H1 (cell line): Measurements from ENCODE around the gene EEF2. TPM values are rescaled to one million over a fixed set of nuclear protein-coding genes. Genes with fewer than 3 reads are reported as not detected.

ENCODE experiments used
- ATF2 ChIP-seq: IDR thresholded peaks from 2 replicates; pipeline ENCODE4 v1.6.1; 2012; ENCODE audit warnings: low read length, inconsistent platforms
- CHD2 ChIP-seq: IDR thresholded peaks from 2 replicates; pipeline ENCODE4 v1.6.1; 2012; ENCODE audit warnings: low read length, improper control_type of control experiment
- CHD7 ChIP-seq: fragments of 300-600 bp; sonication (generic); IDR thresholded peaks from 2 replicates; pipeline ENCODE4 v1.7.1; 2012; ENCODE audit warnings: low read length, moderate library complexity, mild to moderate bottlenecking, inconsistent platforms; ENCODE audit not compliant: insufficient replicate concordance
- JUND ChIP-seq: IDR thresholded peaks from 2 replicates; pipeline ENCODE4 v1.6.1; 2011; ENCODE audit warnings: mild to moderate bottlenecking, improper control_type of control experiment, low read length
- MAFK ChIP-seq: IDR thresholded peaks from 2 replicates; pipeline ENCODE4 v1.6.1; 2012; ENCODE audit warnings: low read depth, mild to moderate bottlenecking, improper control_type of control experiment, low read length
- NANOG ChIP-seq: IDR thresholded peaks from 2 replicates; pipeline ENCODE4 v1.6.1; 2011; ENCODE audit warnings: low read length, low read depth, mild to moderate bottlenecking, inconsistent platforms; ENCODE audit not compliant: insufficient read depth, poor library complexity, severe bottlenecking
- SIN3A ChIP-seq, 2 experiments: IDR thresholded peaks in 1 of 2; conservative IDR thresholded peaks in 1 of 2; 2 replicates each; pipeline ENCODE4 v1.6.1; 2011 to 2012; ENCODE audit warnings: low read length in 2 of 2, improper control_type of control experiment in 1 of 2, low read depth in 1 of 2, mild to moderate bottlenecking in 1 of 2
- ZNF274 ChIP-seq: IDR thresholded peaks from 2 replicates; pipeline ENCODE4 v1.7.0; 2012; ENCODE audit warnings: low read length, borderline replicate concordance; ENCODE audit errors: extremely low read depth
- polyA plus RNA-seq, 7 experiments: library from polyadenylated mRNA; depleted of rRNA in 3 of 7; stranded (reverse) in 5 of 7; unstranded in 2 of 7; fragments of >200 nt in 5 of 7; fragments of 200-250 nt in 2 of 7; gene quantifications; 1 replicate in 5 of 7; 2 replicates in 1 of 7; 4 replicates in 1 of 7; pipeline versions ENCODE4 v1.2.1 to v1.2.3, GENCODE V29; 2011 to 2013; ENCODE audit warnings: missing spikeins in 2 of 7, mixed read lengths in 2 of 7
- total RNA-seq: library from RNA; stranded (reverse); fragmentation: NEBNext Ultra II Directional; extraction: Animal tissue kit (Norgen Biotek cat#: 25700); gene quantifications from 2 replicates; pipeline ENCODE4 v1.2.1, GENCODE V29; 2021

Gene EEF2
- total and polyA plus RNA-seq, 2 of the 8 experiments (the other 6 are each of a cell fraction or from before 2014, with no cell fraction given) = 1,554 to 3,380 TPM

- peak; percentile 99 for TF ChIP-seq ATF2
- peak; percentile 63; the same call in 1 of the 2 replicates for TF ChIP-seq MAFK
- TF ChIP-seq NANOG = no peak
- TF ChIP-seq SIN3A (conservative IDR thresholded peaks at IDR 0.05 in 1 of 2, IDR thresholded peaks at IDR 0.05 in 1 of 2; ENCODE audit: low read depth in 1 of 2, low read length in 2 of 2) = peak in 1 of 2 experiments; percentile 63; a peak in 1 of 4 replicates
- TF ChIP-seq ZNF274 = no peak
- peak; percentile 85 for TF ChIP-seq JUND
- no peak for TF ChIP-seq CHD7
- TF ChIP-seq CHD2 = no peak
These were observed at the start of gene EEF2 (continued) for GRCh38 chr19:3984908-3985642.
